H1 (cell line): ENCODE results near the gene DUS1L.

Source experiments
- BCL11A ChIP-seq, 2 experiments: IDR thresholded peaks; one replicate each; pipeline ENCODE4 v1.6.1; 2011; ENCODE audit warnings: low read depth in 2 of 2, low read length in 2 of 2, mild to moderate bottlenecking in 2 of 2
- CTCF ChIP-seq, 3 experiments: IDR thresholded peaks; 1 replicate in 2 of 3; 2 replicates in 1 of 3; pipeline versions ENCODE4 v1.5.1 to v1.6.1; 2011; ENCODE audit warnings: low read length in 3 of 3, mild to moderate bottlenecking in 3 of 3, inconsistent platforms in 2 of 3, low read depth in 1 of 3, moderate library complexity in 1 of 3; ENCODE audit not compliant: insufficient read depth in 1 of 3; ENCODE audit errors: control extremely low read depth in 1 of 3
- E2F6 ChIP-seq: IDR thresholded peaks from 2 replicates; pipeline ENCODE4 v1.6.1; 2012; ENCODE audit warnings: inconsistent platforms
- EP300 ChIP-seq, 2 experiments: IDR thresholded peaks; 1 replicate in 1 of 2; 2 replicates in 1 of 2; pipeline ENCODE4 v1.6.1; 2011 to 2012; ENCODE audit warnings: low read depth in 2 of 2, low read length in 2 of 2, mild to moderate bottlenecking in 2 of 2, borderline replicate concordance in 1 of 2, inconsistent platforms in 1 of 2, moderate library complexity in 1 of 2
- EZH2 ChIP-seq: fragments of 200-600 bp; sonication (generic); IDR thresholded peaks from 2 replicates; pipeline ENCODE4 v1.7.1; 2012; ENCODE audit warnings: low read depth, mild to moderate bottlenecking, moderate library complexity, low read length, inconsistent platforms; ENCODE audit not compliant: severe bottlenecking
- GABPA ChIP-seq: IDR thresholded peaks from 2 replicates; pipeline ENCODE4 v1.6.1; 2011; ENCODE audit warnings: mild to moderate bottlenecking, low read length, moderate library complexity, borderline replicate concordance; ENCODE audit not compliant: insufficient read depth
- JUND ChIP-seq: IDR thresholded peaks from 2 replicates; pipeline ENCODE4 v1.6.1; 2011; ENCODE audit warnings: mild to moderate bottlenecking, improper control_type of control experiment, low read length
- POLR2AphosphoS5 ChIP-seq: IDR thresholded peaks from 2 replicates; pipeline ENCODE4 v1.6.1; 2011; ENCODE audit warnings: low read depth, low read length
- SAP30 ChIP-seq: fragments of 300-600 bp; sonication (generic); IDR thresholded peaks from 2 replicates; pipeline ENCODE4 v1.7.1; 2012; ENCODE audit warnings: low read length, moderate library complexity, mild to moderate bottlenecking, inconsistent platforms; ENCODE audit not compliant: insufficient read depth, insufficient replicate concordance
- TAF1 ChIP-seq: IDR thresholded peaks from 2 replicates; pipeline ENCODE4 v1.6.1; 2011; ENCODE audit warnings: mild to moderate bottlenecking, low read depth, low read length
- YY1 ChIP-seq: IDR thresholded peaks from 2 replicates; pipeline ENCODE4 v1.6.1; 2011; ENCODE audit warnings: low read depth, mild to moderate bottlenecking, low read length
- ZNF274 ChIP-seq: IDR thresholded peaks from 2 replicates; pipeline ENCODE4 v1.7.0; 2012; ENCODE audit warnings: low read length, borderline replicate concordance; ENCODE audit errors: extremely low read depth

GRCh38 chr17:82018989-82019689 is 46.5 kb downstream of the DUS1L start:
- TF ChIP-seq ZNF274 (no peak), EZH2 (no peak), TAF1 (no peak), POLR2AphosphoS5 (no peak), EP300 (IDR thresholded peaks at IDR 0.05; ENCODE audit: borderline replicate concordance in 1 of 2, low read depth in 2 of 2, low read length in 2 of 2) (no peak), YY1 (no peak), BCL11A (IDR thresholded peaks at IDR 0.05; ENCODE audit: low read depth in 2 of 2, low read length in 2 of 2) (no peak), CTCF (IDR thresholded peaks at IDR 0.05; ENCODE audit: control extremely low read depth in 1 of 3, insufficient read depth in 1 of 3, low read depth in 1 of 3, low read length in 3 of 3) (no peak), GABPA (no peak), E2F6 (no peak), SAP30 (no peak), JUND (no peak)
